ENCODE results near the gene MRPL50.

MRPL50 gene

DNA sequence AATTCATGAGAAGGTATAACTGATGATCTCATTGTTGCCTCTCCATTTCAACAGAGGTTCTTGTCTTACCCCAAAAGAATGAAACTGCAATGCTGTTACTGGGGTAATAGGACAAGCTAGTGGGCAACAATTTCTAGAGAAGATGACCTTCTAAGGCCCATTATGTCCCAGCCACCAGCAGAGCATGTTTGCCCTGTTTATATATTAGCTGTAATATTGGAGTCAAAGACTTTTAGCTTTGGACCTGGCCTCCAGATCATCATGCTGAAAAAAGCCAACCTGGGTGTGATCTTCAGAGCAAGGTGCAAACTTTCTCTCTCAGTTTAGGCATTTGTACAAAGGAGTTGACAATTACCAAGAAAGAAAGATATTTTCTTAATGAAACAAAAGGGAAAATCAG, 33.8 kb upstream of the MRPL50 start:
- no peak overlapping the region for H3K4me3 ChIP-seq (ENCODE audit: low read depth, low read length)
- TF ChIP-seq, protein P1, sequence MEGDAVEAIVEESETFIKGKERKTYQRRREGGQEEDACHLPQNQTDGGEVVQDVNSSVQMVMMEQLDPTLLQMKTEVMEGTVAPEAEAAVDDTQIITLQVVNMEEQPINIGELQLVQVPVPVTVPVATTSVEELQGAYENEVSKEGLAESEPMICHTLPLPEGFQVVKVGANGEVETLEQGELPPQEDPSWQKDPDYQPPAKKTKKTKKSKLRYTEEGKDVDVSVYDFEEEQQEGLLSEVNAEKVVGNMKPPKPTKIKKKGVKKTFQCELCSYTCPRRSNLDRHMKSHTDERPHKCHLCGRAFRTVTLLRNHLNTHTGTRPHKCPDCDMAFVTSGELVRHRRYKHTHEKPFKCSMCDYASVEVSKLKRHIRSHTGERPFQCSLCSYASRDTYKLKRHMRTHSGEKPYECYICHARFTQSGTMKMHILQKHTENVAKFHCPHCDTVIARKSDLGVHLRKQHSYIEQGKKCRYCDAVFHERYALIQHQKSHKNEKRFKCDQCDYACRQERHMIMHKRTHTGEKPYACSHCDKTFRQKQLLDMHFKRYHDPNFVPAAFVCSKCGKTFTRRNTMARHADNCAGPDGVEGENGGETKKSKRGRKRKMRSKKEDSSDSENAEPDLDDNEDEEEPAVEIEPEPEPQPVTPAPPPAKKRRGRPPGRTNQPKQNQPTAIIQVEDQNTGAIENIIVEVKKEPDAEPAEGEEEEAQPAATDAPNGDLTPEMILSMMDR (IDR thresholded peaks at IDR 0.05; ENCODE audit: low read depth, low read length, missing control alignments), result no peak
- DNase-seq (ENCODE audit: low read depth), result no peak

DNA sequence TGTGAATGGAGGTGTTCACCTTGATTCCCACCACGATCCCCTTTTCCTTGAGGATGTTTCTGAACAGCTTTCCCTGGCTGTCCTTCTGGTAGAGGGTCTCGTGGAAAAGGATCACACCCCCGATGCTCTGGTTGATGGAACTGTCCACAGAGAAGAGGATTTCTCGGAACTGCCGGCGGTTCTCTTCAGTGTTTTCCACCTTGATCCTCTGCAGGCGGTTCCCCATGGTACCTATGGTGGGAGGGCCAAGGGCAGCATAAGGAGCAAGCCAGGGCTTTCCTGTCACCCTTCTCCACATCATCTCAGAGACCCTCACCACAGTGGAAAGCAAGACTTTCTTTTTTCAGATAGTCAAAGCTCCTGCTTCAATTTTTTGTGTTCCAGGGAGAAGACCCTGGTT, 31.3 kb upstream of the MRPL50 start:
- TF ChIP-seq, protein P1 (IDR thresholded peaks at IDR 0.05; ENCODE audit: low read depth, low read length, missing control alignments), result no peak
- no peak for DNase-seq (ENCODE audit: low read depth)

GRCh38 chr9:101428909-101429308, 30.5 kb upstream of the MRPL50 start:
- no peak for DNase-seq (ENCODE audit: low read depth)
- H3K4me3 ChIP-seq (ENCODE audit: low read depth, low read length), result no peak overlapping the region
- TF ChIP-seq, protein P1 (IDR thresholded peaks at IDR 0.05; ENCODE audit: low read depth, low read length, missing control alignments), result no peak

More for the DNA sequence above, 31.3 kb upstream of the MRPL50 start:
- no peak overlapping the region for H3K4me3 ChIP-seq (ENCODE audit: low read depth, low read length)

GRCh38 chr9:101427957-101428655, 29.7 kb upstream of the MRPL50 start:
- DNase-seq (ENCODE audit: low read depth), result no peak
- TF ChIP-seq, protein P1 (IDR thresholded peaks at IDR 0.05; ENCODE audit: low read depth, low read length, missing control alignments), result no peak
- no peak overlapping the region for H3K4me3 ChIP-seq (ENCODE audit: low read depth, low read length)

DNA sequence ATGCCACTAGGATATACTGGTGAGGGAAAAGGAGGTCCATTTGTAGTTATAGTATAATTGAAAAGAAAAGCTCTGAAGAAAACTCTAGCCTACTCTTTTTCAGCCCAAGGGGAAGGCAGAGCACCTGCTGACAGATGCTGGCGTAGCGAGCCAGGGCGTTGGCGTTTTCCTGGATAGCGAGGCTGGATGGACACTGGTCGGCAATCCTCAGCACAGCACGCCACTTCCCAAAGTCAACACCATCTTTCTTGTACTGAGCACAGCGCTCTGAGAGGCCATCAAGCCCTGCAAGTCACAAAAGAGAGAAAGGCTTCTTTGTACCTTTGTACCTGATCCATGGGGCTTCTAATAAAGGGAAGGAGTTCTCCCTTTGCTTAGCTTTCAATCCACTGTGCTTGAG, 28.9 kb upstream of the MRPL50 start:
- no peak overlapping the region for H3K4me3 ChIP-seq (ENCODE audit: low read depth, low read length)
- DNase-seq (ENCODE audit: low read depth), result no peak
- TF ChIP-seq, protein P1 (IDR thresholded peaks at IDR 0.05; ENCODE audit: low read depth, low read length, missing control alignments), result no peak

DNA sequence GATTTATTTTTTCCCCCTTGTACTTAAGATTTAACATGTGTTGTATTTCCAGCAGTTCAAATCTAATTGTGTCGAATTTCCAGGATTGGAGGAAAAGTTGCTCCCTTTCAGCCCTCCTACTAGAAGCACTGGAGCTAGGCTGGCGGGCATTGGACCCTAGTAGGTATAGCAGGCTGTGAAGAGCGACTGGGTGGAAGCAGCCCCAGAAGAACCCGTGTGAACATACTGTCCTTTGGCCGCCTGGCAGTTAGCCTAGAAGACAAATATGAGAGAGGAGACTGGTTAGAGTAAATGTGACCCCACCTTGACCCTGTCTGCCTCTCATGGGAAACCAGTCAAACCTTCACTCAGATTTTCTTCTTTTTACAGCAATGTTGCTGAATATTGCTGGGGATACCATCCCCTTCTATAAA, 23.2 kb upstream of the MRPL50 start:
- H3K4me3 ChIP-seq (ENCODE audit: low read depth, low read length), result no peak overlapping the region
- TF ChIP-seq, protein P1 (IDR thresholded peaks at IDR 0.05; ENCODE audit: low read depth, low read length, missing control alignments), result no peak
- no peak for DNase-seq (ENCODE audit: low read depth)

DNA sequence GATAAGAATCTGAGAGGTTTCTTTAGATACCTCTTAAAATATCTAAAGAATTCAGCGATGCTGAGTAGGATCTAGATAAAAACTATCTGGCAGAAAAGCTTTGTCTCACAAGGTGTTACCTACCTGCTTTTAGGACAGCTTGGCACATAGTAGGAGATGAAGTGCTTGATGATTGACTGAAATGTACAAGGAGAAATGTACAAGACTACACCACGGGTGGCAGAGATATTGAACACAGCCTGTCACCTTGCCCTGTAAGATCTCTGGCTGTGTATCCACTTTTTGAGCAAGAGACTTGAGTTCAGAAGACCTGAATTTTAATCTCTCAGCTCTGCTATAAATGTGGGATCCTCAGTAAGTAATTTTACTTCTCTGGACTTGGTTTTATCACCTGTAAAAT, 21.4 kb upstream of the MRPL50 start:
- H3K4me3 ChIP-seq (ENCODE audit: low read depth, low read length), result no peak overlapping the region
- DNase-seq (ENCODE audit: low read depth), result no peak
- TF ChIP-seq, protein P1 (IDR thresholded peaks at IDR 0.05; ENCODE audit: low read depth, low read length, missing control alignments), result no peak
